Thymus (tissue), 11 donors: ENCODE measurements around the gene LIMK1. TPM values are rescaled to one million over a fixed set of nuclear protein-coding genes. Genes with fewer than 3 reads are reported as not detected.
"Not testable (repeated sequence)": the region's sequence is repeated elsewhere in the genome, so short reads cannot be mapped to it uniquely, and the experiment has no call there.

ENCODE experiments used
- DNase-seq, 9 donors: peaks; one replicate each; pipeline ENCODE4 v3.0.0-alpha.2; 2013; ENCODE audit warnings: low spot score in 9 of 9, low read depth in 6 of 9, missing footprints in 1 of 9
- H3K27ac ChIP-seq, 2 donors: one replicate each; pipeline ENCODE4 v1.5.1; 2013; ENCODE audit warnings: control low read depth in 1 of 2, low read depth in 1 of 2, low read length in 1 of 2, mild to moderate bottlenecking in 1 of 2, moderate library complexity in 1 of 2
- H3K27me3 ChIP-seq, 2 donors: one replicate each; pipeline ENCODE4 v1.5.1; 2013; ENCODE audit warnings: low read length in 1 of 2; ENCODE audit not compliant: control insufficient read depth in 2 of 2, insufficient read depth in 1 of 2
- H3K36me3 ChIP-seq, 2 donors: one replicate each; pipeline ENCODE4 v1.5.1; 2013; ENCODE audit warnings: low read length in 1 of 2, mild to moderate bottlenecking in 1 of 2, moderate library complexity in 1 of 2; ENCODE audit not compliant: control insufficient read depth in 2 of 2, insufficient read depth in 2 of 2
- H3K4me1 ChIP-seq, 2 donors: one replicate each; pipeline ENCODE4 v1.5.1; 2013; ENCODE audit warnings: low read length in 2 of 2; ENCODE audit not compliant: control insufficient read depth in 2 of 2, insufficient read depth in 2 of 2
- H3K4me3 ChIP-seq, 2 donors: one replicate each; pipeline ENCODE4 v1.5.1; 2013; ENCODE audit warnings: low read length in 2 of 2, control low read depth in 1 of 2, mild to moderate bottlenecking in 1 of 2
- H3K9me3 ChIP-seq, 2 donors: one replicate each; pipeline ENCODE4 v1.5.1; 2013; ENCODE audit warnings: low read length in 1 of 2, mild to moderate bottlenecking in 1 of 2; ENCODE audit not compliant: control insufficient read depth in 2 of 2, insufficient read depth in 1 of 2
- WGBS: extraction: QIAGEN DNeasy Blood & Tissue Kit; methylation state at CpG from one replicate; pipeline ENCODE4 v1.1.7; 2013; 5-methylcytosine and 5-hydroxymethylcytosine counted together
- polyA plus RNA-seq: library from polyadenylated mRNA; stranded (reverse); fragments of 200-250 nt; gene quantifications from one replicate; pipeline ENCODE4 v1.2.3, GENCODE V29; 2013
- total RNA-seq: library from RNA; stranded (reverse); fragments of 120-200 nt; gene quantifications from one replicate; pipeline ENCODE4 v1.2.4, GENCODE V29; 2013
- donor health status: healthy.

LIMK1 gene
- total and polyA plus RNA-seq, 2 donors = 7.9 to 10.1 TPM

DNA sequence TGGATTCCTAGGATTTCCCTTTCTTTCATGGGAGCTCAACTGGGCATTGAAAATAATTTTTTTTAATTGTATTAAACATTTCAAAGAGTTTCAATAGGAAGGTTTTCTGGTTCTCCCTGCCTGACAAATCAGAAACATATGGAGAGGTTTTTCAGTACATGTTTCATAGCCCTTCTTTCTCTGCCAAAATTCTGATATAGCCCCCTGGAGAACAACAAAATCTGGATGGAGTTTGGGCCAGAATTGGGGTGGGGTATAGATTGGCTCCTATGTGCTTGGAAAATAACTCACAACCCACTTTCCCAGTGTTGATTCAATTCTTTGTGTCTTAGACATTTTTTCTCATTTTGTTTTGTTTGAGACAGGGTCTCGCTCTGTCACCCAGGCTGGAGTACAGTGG is 66.0 kb downstream of the LIMK1 start:
- 98% methylated on average over 1 of the region's 1 CpG for WGBS
- no peaks in the 10 kb centered on the region for H3K4me1 ChIP-seq
- no peak overlapping the region for H3K27ac ChIP-seq
- no peaks in the 10 kb centered on the region for H3K36me3 ChIP-seq
- H3K9me3 ChIP-seq = peaks cover 0 to 10% of the 10 kb centered on the region in 2 donors
- H3K4me3 ChIP-seq = no peak overlapping the region
- H3K27me3 ChIP-seq = no peaks in the 10 kb centered on the region
- no peak for DNase-seq

DNA sequence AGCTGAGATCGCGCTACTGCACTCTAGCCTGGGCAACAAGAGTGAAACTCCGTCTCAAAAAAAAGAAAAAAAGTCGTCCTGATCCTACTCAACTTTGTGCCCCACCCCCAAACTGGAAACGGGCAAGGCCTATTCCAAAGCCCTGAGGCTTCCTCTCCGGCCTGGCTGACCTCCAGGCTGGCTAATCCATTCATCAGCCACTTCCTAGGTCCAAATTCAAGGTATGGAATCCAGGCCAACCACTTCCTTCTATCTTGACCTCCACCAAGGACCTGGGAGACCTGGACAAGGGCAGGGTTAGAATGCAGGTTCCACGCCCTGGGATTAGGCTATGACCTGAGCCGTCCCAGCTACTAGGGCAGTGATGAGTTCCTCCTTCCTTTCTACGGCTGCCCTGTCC is 70.1 kb downstream of the LIMK1 start:
- Histone ChIP-seq H3K4me1 (no peaks in the 10 kb centered on the region), H3K4me3 (no peak overlapping the region), H3K9me3 (no peaks in the 10 kb centered on the region), H3K27ac (no peak overlapping the region), H3K27me3 (no peaks in the 10 kb centered on the region), H3K36me3 (no peaks in the 10 kb centered on the region)
- WGBS = 95% methylated on average over 9 of the region's 9 CpGs
- DNase-seq = no peak

DNA sequence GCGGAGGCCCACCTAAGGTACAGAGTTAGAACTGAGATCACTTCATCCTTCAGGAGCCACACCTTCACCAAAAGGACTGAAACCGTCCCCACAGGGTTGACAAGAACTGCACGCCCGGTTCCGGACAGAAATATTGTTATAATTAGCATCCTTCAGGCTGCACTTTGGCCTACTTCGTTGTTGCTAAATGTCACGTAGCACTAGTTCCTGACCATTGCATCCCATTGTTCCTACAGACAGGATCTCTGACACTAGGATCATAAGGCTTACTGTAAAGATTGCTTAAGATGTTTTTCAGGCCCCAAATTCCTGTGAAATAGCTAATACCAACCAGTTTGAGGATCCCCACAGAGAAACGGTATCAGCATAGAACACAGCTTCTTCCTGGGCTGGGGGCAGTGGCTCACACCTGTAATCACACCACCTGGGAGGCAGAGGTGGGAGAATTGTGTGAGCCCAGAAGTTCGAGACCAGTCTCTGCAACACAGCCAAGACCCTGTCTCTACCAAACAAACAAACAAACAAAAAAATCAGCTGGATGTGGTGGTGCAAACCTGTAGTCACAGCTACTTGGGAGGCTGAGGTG is 72.3 kb downstream of the LIMK1 start:
- Histone ChIP-seq H3K27me3 (no peaks in the 10 kb centered on the region), H3K36me3 (no peaks in the 10 kb centered on the region), H3K27ac (no peak overlapping the region), H3K9me3 (no peaks in the 10 kb centered on the region), H3K4me3 (no peak overlapping the region), H3K4me1 (no peaks in the 10 kb centered on the region)
- DNase-seq = no peak
- WGBS = 92% methylated on average over 9 of the region's 9 CpGs

DNA sequence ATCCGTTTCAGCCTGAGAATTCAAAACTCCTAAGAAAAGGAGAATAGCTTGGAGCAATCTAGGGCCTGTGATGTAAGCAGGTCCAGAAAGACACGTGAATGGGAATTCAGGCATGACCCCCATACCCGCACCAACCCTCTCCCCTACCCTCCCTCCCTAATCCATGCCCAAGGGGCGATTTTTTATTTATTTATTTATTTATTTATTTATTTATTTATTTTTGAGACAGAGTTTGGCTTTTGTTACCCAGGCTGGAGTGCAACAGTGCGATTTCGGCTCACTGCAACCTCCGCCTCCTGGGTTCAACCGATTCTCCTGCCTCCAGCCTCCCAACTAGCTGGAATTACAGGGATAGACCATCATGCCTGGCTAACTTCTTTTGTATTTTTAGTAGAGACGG is 74.0 kb downstream of the LIMK1 start:
- Histone ChIP-seq H3K27me3 (no peaks in the 10 kb centered on the region), H3K4me3 (no peak overlapping the region), H3K36me3 (no peaks in the 10 kb centered on the region), H3K9me3 (no peaks in the 10 kb centered on the region), H3K27ac (no peak overlapping the region), H3K4me1 (no peaks in the 10 kb centered on the region)
- no peak for DNase-seq
- 93% methylated on average over 9 of the region's 9 CpGs for WGBS

DNA sequence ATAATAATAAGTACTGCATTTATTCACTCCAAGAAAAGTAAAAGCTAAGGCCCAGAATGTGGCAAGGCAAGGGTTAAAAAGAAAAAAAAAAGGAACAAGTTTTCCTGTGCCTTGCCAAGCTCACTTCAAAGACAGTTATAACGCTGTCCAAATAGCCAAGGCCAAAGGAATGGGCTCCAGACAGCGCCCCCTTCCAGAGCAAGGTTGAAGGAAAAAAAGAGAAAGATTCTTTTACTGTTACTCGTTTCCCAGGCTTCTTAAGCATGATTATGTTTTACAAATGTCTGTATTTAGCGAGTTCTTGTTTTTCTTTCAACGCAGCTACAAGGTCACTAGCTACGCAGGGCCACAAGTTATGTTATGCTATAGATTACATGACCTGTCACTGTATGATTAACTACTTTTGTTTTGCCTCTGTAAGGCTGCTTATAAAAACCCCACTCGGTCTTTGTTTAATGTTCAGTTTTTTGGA is 81.4 kb downstream of the LIMK1 start:
- H3K27ac ChIP-seq = no peak overlapping the region
- WGBS = 73% methylated on average over 7 of the region's 7 CpGs
- H3K4me3 ChIP-seq = no peak overlapping the region
- no peaks in the 10 kb centered on the region for H3K27me3 ChIP-seq
- DNase-seq = no peak
- no peaks in the 10 kb centered on the region for H3K36me3 ChIP-seq
- no peaks in the 10 kb centered on the region for H3K4me1 ChIP-seq
- no peaks in the 10 kb centered on the region for H3K9me3 ChIP-seq

DNA sequence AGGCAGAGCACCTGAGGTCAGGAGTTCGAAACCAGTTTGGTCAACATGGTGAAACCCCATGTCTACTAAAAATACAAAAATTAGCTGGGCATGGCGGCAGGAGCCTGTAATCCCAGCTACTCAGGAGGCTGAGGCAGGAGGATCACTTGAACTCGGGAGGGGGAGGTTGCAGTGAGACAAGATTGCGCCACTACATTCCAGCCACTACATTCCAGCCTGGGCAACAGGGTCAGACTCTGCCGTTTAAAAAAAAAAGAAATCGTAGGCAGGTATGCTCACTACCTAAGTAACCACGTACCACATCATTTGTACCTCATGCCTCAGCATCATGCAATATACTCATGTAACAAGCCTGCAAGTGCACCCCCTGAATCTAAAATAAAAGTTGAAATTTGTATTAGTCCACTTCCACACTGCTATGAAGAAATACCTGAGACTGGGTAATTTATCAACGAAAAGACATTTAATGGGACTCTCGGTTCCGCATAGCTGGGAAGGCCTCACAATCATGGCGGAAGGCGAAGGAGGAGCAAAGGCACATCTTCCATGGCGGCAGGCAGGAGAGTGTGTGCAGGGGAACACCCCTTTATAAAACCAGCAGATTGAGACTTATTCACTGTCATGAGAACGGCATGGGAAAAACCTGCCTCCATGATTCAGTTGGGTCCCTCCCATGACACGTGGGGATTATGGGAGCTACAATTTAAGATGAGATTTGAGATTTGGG is 82.4 kb downstream of the LIMK1 start:
- 98% methylated on average over 15 of the region's 15 CpGs for WGBS
- Histone ChIP-seq H3K27me3 (no peaks in the 10 kb centered on the region), H3K4me1 (no peaks in the 10 kb centered on the region), H3K36me3 (no peaks in the 10 kb centered on the region), H3K27ac (no peak overlapping the region), H3K9me3 (no peaks in the 10 kb centered on the region), H3K4me3 (no peak overlapping the region)
- no peak for DNase-seq

DNA sequence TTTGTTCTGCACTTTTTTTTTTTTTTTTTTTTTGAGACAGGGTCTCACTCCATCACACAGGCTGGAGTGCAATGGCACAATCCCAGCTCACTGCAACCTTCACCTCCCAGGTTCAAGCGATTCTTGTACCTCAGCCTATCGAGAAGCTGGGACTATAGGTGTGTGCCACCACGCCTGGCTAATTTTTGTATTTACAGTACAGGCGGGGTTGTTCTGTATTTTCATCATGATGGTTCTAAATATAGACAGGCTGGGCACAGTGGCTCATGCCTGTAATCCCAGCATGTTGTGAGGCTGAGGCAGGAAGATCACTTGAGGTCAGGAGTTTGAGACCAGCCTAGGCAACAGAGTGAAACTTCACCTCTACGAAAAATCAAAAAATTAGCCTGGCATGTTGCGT is 83.7 kb downstream of the LIMK1 start:
- not testable (repeated sequence) for H3K27me3 ChIP-seq, DNase-seq, H3K27ac ChIP-seq, H3K9me3 ChIP-seq, H3K4me1 ChIP-seq, H3K4me3 ChIP-seq, H3K36me3 ChIP-seq
- WGBS = 97% methylated on average over 6 of the region's 6 CpGs

Other genes starting within 250 kb of the LIMK1 start
- gene METTL27, start 241.3 kb upstream of the LIMK1 start, total RNA-seq = 2.2 TPM
- gene METTL27, start 241.3 kb upstream of the LIMK1 start, polyA plus RNA-seq = 1.3 TPM
- gene TMEM270, start 222.6 kb upstream of the LIMK1 start, total RNA-seq = 0.09 TPM
- gene TMEM270, start 222.6 kb upstream of the LIMK1 start, polyA plus RNA-seq = 0.46 TPM
- 5.2 TPM for gene ELN, start 55.6 kb upstream of the LIMK1 start, total RNA-seq
- gene ELN, start 55.6 kb upstream of the LIMK1 start, polyA plus RNA-seq = 29.8 TPM
- 164 TPM for gene EIF4H, start 90.6 kb downstream of the LIMK1 start, total RNA-seq
- gene EIF4H, start 90.6 kb downstream of the LIMK1 start, polyA plus RNA-seq = 157 TPM
- 10.2 TPM for gene LAT2, start 126.2 kb downstream of the LIMK1 start, total RNA-seq
- gene LAT2, start 126.2 kb downstream of the LIMK1 start, polyA plus RNA-seq = 23.8 TPM
- gene RFC2, start 170.6 kb downstream of the LIMK1 start, total RNA-seq = 36.5 TPM
- 20.1 TPM for gene RFC2, start 170.6 kb downstream of the LIMK1 start, polyA plus RNA-seq
- gene CLIP2, start 205.6 kb downstream of the LIMK1 start, total RNA-seq = 5.6 TPM
- 5.2 TPM for gene CLIP2, start 205.6 kb downstream of the LIMK1 start, polyA plus RNA-seq